T-helper 1 cell treated with Interleukin-12 subunit alpha and Interleukin-12 subunit beta and Interleukin-4 antibody, amounts not matched to agents 30 ng/mL and 1 ng/mL, for 36 hours (primary cell): ENCODE data around the gene MKNK2. TPM values are rescaled to one million over a fixed set of nuclear protein-coding genes. Genes with fewer than 3 reads are reported as not detected.
"Not testable (repeated sequence)": the region's sequence is repeated elsewhere in the genome, so short reads cannot be mapped to it uniquely, and the experiment has no call there.

Source experiments
- intact Hi-C: fragments of 100-400 bp; cut with micrococcal nuclease; formaldehyde crosslinking; loops from one replicate; pipeline ENCODE4 v1.15.1; 2024
- total RNA-seq: library from RNA; stranded (reverse); gene quantifications from 2 replicates; pipeline ENCODE4 v1.2.3, GENCODE V29; 2022

The MKNK2 gene
- total RNA-seq, 1 donor from 2014 or later = 205 TPM

DNA sequence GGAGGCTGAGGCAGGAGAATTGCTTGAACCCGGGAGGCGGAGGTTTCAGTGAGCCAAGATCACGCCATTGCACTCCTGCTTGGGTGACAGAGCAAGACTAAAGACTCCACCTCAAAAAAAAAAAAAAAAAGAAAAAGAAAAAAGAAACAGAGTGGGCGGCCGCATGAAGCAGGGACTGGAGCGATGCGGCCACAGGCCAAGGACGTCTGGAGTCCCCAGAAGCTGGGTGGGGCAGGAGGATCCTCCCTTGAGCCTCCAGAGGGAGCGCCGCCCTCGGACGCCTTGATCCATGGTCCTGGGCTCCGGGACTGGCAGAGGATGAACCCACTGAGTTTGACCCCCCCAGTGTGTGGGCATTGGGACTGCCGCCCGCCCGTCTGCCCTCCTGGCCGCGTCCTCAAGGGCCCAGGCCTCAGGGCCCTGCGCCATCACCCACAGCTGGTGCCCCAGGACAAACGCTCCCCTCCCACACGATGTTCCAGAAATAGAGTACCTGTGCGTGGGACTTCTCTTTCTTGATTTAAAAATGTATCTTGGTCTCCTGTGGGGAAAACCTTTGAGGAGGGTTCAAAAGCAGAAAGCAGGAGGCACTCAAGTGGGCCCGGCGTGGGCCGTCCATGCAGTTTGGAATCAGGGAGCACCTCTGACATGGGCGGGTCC is 51.1 kb downstream of the MKNK2 start:
- intact Hi-C loops = no loop called here

DNA sequence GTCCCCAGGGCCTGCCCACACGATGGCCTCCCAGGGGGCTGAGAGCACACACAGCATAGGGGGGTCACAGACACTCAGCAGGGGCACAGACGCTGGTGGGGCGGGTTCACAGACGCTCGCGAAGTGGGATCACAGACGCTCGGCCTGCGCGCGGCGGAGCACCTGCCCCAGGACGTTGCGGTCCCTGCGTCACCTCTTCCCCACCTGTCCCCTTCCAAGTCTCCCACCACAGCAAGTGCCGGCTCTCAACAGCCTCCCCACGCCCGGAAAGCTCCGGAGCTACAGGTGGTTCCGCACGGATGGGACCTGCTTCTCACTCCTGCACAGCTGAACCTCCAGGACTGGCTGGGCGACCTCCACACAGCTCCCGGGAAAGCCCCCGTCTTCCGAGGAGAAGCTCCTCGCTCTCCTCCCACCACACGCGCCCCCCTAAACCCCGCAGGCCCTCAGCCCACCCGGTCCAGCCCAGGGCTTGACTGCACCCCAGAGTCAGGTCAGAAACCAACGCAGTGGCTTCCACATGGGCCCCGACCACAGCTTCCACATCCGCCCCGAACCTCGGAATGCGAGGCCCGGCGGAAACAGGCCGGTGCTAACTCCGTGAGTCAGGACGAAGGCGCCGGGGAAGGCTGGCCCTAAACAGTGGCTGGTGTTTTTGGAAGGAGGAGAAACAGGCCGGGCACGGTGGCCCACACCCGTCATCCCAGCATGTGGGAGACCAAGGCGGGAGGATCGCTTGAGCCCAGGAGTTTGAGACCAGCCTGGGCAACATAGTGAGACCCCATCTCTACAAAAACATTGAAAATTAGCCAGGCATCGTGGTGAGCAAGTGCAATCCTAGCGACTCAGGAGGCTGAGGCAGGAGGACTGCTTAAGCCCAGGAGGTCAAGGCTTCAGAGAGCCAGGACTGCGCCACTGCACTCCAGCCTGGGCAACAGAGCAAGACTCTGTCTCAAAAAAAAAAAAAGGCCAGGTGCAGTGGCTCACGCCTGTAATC is 52.0 kb downstream of the MKNK2 start:
- intact Hi-C loops = no loop called here

DNA sequence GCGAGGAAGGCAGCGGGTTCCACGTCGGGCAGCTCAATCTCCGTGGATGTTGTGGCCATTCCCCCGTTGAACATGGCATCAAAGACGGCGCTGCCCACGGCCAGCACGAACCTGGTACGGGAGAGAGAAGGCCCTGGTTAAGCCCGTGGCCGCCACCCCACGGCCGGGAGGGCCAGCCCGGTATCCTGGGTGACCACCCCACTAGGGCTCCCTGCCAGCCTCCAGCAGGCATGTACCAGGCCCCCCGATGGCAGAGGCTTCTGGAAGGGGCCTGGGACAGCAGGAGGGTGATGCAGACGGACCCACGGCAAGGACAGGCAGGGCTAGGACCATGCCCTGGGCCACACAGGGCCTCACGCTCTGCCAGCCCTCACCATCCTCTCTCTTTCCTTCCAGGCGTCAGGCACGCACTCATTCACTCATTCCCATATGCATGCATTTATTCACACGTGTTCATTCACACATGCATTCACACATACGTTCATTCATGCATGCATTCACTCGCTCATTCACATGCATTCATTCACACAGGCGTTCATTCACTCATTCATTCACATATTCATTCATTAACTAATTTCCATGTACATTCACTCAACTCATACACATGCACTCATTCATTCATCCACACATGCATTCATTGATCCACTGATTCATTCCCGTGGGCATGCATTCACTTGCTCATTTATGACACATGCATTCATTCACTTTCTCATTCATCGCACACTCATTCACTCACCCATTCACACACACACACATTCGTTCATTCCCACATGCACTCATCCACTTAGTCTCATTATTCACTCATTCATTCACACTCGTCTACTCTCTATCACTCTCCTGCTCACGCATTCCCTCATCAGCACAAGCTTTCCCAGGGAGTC is 53.5 kb downstream of the MKNK2 start:
- intact Hi-C loops = no loop called here

DNA sequence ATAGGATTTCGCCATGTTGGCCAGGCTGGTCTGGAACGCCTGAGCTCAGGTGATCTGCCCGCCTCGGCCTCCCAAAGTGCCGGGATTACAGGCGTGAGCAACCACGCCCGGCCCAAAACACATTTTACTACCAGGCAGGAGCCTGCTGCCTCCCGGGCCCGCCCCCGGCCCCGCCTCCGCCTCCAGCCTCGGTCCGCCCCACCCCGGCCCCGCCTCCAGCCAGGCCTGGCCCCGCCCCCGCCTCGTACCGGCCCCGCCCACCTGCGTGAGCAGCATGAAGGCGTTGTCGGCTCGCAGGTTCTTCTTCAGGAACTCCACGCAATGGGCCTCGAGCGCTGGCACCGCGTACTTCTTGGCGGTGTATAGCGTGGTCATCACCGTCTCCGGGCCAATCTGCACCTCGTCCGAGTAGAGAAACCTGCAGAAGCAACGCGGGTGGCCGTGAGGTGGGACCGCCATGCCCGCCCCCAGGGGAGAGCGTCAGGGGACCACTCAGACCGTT is 58.2 kb downstream of the MKNK2 start:
- intact Hi-C loops = no loop called here

DNA sequence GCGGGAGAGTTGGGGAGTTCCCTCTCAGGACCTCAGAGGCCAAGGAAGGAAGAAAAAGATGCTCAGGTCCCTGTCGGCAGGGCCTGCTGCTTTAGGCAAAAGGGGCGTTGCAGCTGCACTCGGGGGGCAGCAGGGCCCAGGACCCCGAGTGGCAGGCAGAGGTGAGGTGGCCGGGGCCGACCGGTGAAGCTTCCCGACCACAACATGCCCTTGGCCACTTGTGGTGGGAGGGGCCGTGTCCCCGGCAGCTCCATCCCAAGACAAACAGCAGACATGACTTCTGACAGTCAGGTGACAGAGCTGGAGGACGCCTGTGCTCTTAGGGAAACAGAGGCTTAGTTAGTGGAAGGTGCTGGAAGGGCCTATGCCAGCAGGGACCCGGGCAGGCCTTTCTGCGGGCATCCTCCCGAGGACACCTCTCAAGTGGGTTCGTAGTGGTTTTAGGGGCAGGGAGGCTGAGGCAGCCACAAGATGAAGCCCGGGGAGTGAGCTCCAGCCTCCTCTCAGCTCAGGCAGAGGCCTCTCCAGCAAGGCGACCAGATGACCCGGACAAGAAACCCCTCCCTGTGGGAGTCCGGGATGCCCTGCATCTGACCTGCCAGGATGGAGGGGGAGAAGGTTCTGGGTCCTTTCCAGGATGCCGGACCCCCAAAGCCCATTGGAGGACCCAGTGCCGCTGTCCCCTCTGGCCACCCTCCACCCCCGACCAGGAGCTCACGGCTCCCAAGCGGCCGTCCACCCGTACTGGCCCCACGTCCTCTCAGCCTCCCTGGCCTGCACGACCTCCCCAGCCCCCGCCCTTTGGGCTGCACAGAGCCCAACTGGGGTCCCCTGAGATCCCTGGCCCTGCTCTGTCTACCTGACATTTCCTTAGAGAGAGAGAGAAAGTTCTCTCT is 59.8 kb downstream of the MKNK2 start:
- intact Hi-C loops = no loop called here

DNA sequence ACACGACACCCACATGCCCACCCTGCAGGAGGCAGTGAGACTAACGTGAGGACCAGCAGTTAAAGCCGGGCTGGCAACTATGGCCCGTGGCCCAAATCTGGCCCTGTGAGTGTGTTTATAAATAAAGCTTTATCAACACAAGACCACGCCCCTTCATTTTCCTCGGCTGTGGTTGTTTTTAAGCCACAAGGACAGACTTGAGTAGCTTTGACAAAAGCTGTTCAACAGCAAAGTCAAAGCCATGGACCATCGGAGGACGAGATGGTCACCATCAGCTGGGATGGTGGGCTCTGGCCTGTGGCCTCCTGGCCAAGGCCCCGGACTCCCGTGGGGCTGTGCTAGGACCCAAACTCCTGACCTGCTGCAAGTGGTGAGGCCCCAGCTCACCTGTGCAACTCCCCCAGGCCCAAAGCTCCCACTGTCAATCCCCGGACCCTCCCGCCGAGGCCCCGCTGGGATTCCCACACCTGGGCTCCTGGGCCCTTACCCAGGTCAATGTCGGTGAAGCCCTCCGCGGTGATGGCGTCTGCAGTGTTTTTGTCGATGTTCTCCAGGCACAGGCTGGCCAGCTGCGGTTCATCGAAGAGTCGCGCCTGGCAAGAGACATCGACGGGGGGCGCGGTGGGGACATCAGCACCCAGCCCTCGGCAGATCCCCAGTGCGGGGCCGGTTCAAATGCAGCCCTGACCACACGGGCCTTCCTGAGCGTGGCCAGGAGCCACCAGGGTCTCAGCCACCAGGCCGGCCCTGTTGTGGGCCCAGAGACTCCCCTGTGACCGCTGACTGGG is 60.6 kb downstream of the MKNK2 start:
- intact Hi-C loops = no loop called here

DNA sequence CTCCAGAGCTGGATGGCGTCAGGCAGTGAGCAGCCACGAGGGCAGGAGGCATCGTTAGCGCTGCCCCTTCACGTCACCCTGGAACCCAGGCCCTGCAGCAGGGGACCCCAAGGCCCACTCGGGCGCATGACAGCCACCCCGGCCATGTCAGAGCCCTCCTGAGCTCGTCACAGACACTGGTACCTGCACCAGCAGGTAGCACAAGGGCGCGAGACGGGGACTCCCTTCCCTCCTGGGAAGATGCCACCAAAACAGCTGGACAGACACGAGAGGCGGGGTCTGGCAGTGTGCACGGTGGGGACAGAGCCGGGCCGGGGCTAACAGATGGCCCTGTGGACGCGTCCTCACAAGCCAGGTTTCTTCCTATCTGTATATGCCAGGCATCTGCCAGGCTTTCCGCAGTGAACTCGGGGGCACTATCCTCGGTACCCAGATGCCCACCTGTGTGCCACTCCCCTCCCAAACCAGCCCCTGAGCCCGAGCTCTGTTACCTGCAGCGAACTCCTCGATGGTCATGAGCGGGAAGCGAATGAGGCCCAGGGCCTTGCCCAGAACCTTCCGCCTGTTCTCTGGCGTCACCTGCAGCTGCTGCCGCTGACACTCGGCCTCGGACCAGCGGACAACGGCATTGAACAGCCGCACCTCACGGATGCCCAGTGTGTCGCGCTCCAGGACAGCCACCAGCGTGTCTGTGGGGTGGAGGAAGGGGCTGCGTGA is 61.4 kb downstream of the MKNK2 start:
- intact Hi-C loops = no loop called here

DNA sequence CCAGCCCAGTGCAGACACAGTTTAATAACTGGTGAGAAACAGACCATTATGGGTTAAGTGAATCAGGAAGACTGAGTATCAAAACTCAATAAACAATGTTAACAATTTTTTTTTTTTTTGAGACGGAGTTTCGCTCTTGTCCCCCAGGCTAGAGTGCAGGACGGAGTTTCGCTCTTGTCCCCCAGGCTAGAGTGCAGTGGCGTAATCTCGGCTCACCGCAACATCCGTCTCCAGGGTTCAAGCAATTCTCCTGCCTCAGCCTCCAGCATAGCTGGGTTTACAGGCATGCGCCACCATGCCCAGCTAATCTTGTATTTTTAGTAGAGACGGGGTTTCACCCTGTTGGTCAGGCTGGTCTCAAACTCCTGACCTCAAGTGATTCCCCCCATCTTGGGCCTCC is 62.6 kb downstream of the MKNK2 start:
- intact Hi-C loops = not testable (repeated sequence)

Other genes starting within 250 kb of the MKNK2 start
- gene ATP8B3, start 239.0 kb downstream of the MKNK2 start, total RNA-seq = 14.2 and 14.9 TPM in 2 replicates
- 57.9 and 59.7 TPM in 2 replicates for gene REXO1, start 202.8 kb downstream of the MKNK2 start, total RNA-seq
- 20.4 and 21.5 TPM in 2 replicates for gene KLF16, start 187.7 kb downstream of the MKNK2 start, total RNA-seq
- 128 and 134 TPM in 2 replicates for gene ABHD17A, start 165.7 kb downstream of the MKNK2 start, total RNA-seq
- gene ADAT3, start 145.8 kb downstream of the MKNK2 start, total RNA-seq = 10.5 and 12.2 TPM in 2 replicates
- 35.4 and 41.9 TPM in 2 replicates for gene SCAMP4, start 145.8 kb downstream of the MKNK2 start, total RNA-seq
- gene CSNK1G2, start 110.1 kb downstream of the MKNK2 start, total RNA-seq = 128 and 129 TPM in 2 replicates
- gene BTBD2, start 35.5 kb downstream of the MKNK2 start, total RNA-seq = 34.2 and 44.9 TPM in 2 replicates
- 244 and 254 TPM in 2 replicates for gene MOB3A, start 45.1 kb upstream of the MKNK2 start, total RNA-seq
- gene IZUMO4, start 45.7 kb upstream of the MKNK2 start, total RNA-seq = 15.4 and 19.1 TPM in 2 replicates
- 126 and 139 TPM in 2 replicates for gene AP3D1, start 100.3 kb upstream of the MKNK2 start, total RNA-seq
- gene DOT1L, start 112.7 kb upstream of the MKNK2 start, total RNA-seq = 70.1 and 73.4 TPM in 2 replicates
- 64.7 and 65.7 TPM in 2 replicates for gene PLEKHJ1, start 185.1 kb upstream of the MKNK2 start, total RNA-seq
- gene SF3A2, start 185.6 kb upstream of the MKNK2 start, total RNA-seq = 136 and 141 TPM in 2 replicates
- 3.6 and 5.4 TPM in 2 replicates for gene AMH, start 198.1 kb upstream of the MKNK2 start, total RNA-seq
- gene JSRP1, start 205.2 kb upstream of the MKNK2 start, total RNA-seq = not detected in 2 replicates
- 1.2 TPM in 2 replicates for gene PEAK3, start 230.9 kb upstream of the MKNK2 start, total RNA-seq